Stimulated activated CD4-positive, alpha-beta T cell treated with anti-CD3 and anti-CD28 coated beads, Interleukin-1b, Interleukin-23, amount 100 ng/mL, for 1 hour (primary cell): ENCODE results near the gene SSNA1.

Experiments used
- DNase-seq, 2 donors: peaks; one replicate each; pipeline ENCODE4 v3.0.0-alpha.2; 2020; ENCODE audit warnings: low read depth in 2 of 2

Gene SSNA1

DNA sequence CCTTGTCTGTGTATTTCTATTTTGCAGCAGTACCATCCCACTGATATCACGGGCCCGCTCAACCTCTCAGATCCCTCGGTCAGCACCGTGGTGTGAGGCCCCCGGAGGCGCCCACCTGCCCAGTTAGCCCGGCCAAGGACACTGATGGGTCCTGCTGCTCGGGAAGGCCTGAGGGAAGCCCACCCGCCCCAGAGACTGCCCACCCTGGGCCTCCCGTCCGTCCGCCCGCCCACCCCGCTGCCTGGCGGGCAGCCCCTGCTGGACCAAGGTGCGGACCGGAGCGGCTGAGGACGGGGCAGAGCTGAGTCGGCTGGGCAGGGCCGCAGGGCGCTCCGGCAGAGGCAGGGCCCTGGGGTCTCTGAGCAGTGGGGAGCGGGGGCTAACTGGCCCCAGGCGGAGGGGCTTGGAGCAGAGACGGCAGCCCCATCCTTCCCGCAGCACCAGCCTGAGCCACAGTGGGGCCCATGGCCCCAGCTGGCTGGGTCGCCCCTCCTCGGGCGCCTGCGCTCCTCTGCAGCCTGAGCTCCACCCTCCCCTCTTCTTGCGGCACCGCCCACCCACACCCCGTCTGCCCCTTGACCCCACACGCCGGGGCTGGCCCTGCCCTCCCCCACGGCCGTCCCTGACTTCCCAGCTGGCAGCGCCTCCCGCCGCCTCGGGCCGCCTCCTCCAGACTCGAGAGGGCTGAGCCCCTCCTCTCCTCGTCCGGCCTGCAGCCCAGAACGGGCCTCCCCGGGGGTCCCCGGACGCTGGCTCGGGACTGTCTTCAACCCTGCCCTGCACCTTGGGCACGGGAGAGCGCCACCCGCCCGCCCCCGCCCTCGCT lies 20.5 kb upstream of the SSNA1 start:
- no peak for DNase-seq

GRCh38 chr9:137168573-137168903 lies 19.9 kb upstream of the SSNA1 start:
- DNase-seq: no peak

DNA sequence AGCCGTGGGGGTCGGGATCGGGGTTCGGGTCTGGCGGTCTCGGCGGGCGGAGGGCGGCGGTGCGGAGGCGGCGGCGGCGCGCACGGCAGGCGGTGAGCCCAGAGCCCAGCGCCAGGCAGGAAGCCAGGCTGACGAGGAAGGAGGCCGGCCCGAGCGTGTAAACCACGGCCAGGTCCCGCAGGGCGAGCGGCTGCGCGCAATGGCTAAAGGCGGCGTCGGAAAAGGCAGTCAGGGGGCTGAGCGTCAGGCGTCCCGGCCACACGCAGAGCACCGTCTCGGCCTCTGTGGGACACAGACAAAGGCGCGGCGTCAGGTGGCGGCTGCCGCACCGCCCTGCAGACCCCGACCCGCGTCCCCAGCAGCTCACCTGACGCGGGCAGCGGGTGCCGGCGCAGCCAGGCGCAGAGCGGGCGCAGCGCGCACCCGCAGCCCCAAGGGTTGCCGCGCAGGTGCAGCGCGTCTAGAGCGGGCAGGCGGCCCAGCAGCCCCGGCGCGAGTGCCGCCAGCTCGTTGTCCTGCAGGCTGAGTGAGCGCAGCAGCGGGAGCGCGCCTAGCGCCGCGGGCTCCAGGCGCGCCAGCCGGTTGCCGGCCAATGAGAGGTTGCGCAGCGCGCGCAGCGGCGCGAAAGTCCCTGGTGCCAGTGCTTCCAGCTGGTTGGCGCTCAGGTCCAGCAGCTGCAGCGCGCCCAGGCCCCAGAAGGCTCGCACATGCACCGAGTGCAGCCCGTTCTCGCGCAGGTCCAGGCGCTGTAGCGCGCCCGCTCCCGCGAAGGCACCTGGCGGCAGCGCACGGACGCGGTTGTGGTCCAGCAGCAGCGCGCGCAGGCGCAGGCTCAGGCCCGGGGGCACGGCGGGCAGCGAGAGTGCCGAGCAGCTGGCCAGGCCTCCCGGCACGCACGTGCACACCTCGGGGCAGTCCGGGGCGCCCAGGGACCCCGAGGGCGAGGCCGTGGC lies 19.3 kb upstream of the SSNA1 start:
- no peak for DNase-seq

DNA sequence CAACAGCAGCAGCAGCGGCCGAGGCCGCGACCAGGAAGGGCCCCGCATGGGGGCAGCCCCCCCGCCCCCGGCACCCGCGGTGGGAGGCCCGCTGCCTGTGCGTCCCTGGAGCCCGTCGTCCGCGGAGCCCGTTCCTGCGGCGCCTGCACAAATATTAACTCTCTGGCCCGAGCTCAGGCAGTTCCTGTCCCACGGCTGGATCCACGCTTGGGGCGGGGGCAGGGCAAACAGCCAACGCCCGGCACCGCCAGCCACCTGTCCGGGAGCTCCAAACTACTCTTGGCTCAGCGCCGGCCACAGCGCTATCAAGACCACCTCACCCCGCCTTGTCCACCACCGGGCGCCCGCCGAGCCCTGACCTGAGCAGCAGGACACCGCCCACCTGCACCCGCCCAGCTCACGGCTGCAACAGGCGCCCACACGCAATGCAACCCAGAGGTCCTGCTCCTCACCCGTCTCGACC lies 18.5 kb upstream of the SSNA1 start, which contains the start of gene LRRC26:
TSS of gene LRRC26 (minus strand) at position 156 of the 463 bp plus-strand sequence. CDS start at position 48, 108 bp downstream.
- no peak for DNase-seq

DNA sequence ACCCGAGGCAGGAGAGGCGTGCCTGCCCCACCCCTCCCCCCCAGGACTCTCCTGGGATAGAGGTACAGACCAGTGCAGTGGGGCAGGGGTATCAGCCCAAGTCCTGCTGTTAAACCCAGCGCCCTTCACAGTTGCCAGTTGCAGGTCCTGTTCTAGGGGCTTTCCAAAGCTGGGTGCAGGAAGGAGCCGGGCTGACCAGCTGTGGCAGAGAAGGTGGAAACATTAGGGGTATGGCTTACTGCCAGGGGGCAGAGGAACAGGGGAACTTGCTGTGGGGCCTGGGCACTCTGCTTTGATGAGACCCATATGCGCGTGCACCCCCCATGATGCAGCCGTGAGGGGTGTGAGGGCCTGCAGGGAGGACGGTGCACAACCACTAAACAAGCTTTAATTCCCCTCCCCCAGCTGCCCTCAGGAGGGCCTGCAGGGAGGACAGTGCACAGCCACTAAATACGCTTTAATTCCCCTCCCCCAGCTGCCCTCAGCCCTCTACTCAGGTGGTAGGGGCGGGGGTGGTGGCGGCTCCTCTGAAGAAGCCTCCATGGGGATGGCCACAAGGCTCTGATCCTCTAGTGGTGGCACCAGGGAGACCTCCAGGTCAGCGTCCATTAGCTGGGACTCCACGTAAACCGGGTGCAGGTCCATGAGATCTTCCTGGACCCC lies 17.9 kb upstream of the SSNA1 start:
- no peak for DNase-seq

GRCh38 chr9:137171149-137171900 lies 17.2 kb upstream of the SSNA1 start:
- DNase-seq: no peak

DNA sequence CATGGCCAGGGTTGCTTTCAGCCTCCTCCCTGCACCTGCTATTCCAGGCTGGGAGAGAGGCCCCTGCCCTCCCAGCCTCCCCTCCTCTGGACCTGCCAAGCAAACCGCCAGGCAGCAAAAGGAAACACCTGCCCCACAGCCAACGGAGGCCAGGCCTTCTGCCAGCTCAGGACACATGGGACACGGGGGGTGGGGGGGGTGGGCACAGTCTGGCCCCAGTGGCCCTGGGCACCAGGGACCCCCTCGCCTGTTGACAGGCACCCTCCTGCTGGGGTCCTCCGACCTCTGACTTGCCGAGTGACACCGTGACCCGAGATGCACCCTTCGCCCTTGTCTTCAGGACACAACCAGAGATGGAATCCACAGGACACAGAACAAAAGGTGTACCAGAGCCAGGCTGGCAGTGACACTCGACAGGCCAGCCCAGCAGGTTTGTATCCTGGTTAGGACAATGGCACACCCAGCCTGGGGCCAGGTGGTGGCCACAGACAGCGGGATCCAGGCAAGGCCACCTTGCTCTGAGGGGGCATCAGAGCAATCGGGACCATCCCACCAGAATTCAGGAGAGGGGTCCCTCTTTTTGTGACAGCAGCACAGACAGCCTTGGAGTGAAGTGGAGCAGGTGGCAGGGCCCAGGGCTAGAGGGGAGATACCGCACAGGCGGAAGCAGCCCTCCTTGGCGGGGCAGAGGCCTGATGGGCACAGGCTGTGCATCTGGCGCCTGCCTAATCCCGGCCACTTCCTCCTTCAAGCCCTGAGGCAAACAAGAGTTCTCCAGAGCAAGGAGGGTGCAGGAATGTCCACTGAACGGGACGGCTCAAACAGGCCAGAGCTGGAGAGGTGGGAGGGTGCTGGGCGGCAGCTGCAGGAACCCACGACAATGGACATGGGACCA lies 15.3 kb upstream of the SSNA1 start:
- no peak for DNase-seq

DNA sequence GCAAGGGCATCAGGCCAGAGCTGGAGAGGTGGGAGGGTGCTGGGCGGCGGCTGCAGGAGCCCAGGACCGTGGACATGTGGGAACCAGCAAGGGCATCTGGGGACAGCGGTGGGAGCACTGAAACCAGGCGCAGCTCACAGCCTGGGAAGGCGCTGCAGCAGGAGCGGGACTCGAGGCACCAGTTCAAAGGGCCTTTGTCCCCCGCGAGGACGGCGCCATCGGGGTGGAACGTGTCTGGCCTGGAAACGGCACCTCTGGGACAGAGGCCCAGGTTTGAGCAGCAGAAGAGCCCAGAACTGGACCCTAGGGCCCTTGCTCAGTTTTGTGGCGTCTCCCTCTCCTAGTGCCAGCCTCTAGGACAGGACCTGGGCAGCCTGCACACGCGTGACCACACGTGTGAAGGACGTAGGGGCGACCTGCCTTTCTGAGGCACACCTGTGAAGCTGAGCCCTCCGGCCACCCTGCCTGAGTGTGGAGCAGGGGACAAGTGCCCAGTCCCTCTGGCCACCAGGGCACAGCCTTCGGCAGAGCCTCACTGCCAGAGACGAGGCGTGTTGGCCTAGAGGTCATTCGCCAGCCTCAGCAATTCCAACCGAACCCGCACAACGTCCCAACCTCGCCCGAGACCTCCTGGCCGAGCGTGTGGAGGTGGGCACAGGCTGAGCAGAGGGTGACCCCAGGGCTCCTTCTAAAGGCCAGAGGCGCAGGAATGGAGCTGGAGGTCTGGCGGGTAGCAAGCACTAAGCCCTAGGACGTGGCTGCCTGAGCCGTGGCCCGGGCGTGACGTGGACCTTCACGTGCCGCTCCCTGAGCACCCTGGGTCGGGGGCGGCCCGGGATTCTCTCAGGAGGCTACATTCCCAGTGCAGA lies 14.4 kb upstream of the SSNA1 start:
- no peak for DNase-seq

GRCh38 chr9:137174722-137175293 lies 13.7 kb upstream of the SSNA1 start:
- DNase-seq: no peak

DNA sequence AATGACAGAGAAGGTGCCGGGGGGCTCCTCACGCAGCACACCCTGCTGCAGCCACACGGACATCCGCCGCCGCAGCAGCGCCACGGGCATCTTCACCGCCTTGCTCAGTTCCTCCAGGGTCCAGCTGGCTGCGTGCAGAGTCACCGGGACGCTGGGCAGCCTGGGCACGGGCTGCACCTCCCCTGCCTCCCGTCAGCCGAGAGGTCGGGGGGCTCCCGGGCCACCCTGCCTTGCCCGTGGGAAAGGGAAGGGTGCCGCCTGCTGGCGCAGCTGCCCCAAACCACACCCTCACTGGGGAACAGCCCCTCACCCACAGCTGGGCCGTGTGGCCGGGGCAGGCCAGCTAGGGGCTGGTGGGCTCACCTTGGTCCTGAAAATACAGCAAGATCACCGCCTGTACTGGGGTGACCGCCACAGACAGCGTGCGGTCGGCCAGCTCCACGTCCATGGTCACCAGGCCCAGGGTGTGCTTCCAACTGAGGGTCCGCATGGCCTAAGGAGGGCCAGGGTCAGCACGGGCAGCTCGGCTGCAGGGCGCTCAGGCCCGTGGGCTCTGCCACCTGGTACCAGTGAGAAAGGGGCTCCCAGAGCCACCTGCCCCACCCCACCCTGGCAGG lies 13.0 kb upstream of the SSNA1 start:
- no peak for DNase-seq

DNA sequence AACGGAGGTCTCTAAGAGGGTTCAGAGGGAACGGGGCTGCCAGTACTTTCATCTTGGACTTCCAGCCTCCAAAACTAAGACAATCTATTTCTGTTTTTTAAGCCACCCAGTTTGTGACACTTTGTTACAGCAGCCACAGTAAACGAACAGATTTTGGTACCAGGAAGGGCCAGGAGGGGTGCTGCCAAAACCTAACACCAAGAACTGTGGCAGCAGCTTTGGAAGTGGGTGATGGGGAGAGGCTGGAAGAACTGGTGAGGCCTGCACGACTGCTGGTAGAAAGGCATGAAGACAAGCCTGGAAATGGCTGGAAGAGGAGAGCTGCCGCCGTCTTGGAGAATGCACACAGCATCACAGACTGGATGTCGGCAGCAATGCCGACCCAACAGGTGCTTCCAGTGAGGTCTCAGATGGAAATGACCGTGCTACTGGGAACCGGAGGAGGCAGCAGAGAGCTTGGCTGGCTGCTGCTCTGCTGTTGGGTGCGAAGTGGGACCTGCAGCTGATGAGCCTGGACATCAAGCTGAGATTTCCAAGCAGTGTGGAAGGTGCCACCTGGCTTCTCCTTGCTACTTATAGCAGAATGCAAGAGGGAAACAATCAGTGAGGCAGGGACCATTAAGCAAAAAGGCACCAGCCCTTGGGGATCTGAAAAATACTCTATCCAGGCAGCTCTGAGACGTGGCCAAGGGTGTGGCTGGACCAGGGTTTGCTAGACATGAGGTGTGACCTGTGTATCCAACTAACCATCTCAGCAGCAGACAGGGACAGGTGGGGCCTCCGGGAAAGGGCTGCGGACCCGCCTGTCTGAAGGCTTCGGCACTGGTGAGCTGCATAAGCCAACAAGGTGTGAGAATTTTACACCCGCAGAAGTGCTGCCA lies 11.9 kb upstream of the SSNA1 start:
- DNase-seq: no peak

- no peak for DNase-seq
These were observed 10.1 kb upstream of the SSNA1 start for GRCh38 chr9:137178201-137178938.

GRCh38 chr9:137178939-137179630 lies 9.4 kb upstream of the SSNA1 start:
- DNase-seq: no peak

- no peak for DNase-seq
These were observed 8.7 kb upstream of the SSNA1 start for GRCh38 chr9:137179761-137180160.

GRCh38 chr9:137180491-137180890 lies 8.0 kb upstream of the SSNA1 start:
- no peak for DNase-seq

DNA sequence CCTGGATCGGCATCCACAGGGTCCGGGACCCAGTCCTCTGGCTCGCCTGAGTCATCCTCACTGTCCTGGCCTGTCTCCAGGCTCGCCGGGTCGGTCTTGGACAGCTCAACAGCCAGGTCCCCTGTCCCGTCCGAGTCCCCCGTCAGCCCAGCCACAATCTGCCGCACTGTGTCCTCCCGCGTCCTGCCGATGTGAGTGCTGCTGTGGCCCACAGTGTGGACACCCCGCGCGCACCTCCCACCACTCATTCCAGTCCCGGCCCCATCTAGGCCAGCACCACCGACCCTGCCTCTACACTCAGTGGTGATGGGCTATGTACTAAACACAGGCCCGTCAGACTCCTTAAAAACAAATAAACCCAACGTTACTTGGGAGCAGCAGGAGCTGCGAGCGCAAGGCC lies 6.8 kb upstream of the SSNA1 start:
- no peak for DNase-seq
